Liver (tissue), 9 donors: ENCODE results near the gene MTO1. TPM values are rescaled to one million over a fixed set of nuclear protein-coding genes. Genes with fewer than 3 reads are reported as not detected.
"Not testable (repeated sequence)": the region's sequence is repeated elsewhere in the genome, so short reads cannot be mapped to it uniquely, and the experiment has no call there.

Experiments
- DNase-seq: peaks from one replicate; pipeline ENCODE4 v3.0.0-alpha.2; 2017; ENCODE audit warnings: low spot score
- H3K27ac ChIP-seq, 2 donors: one replicate each; pipeline ENCODE4 v1.7.0; 2013; ENCODE audit warnings: inconsistent platforms in 2 of 2, low read length in 2 of 2, control low read depth in 1 of 2, low read depth in 1 of 2, mild to moderate bottlenecking in 1 of 2
- H3K27me3 ChIP-seq, 4 donors: one replicate each; pipeline versions ENCODE4 v1.6.1 to v1.7.0; 2013; ENCODE audit warnings: low read length in 3 of 4, inconsistent platforms in 1 of 4, mild to moderate bottlenecking in 1 of 4, moderate library complexity in 1 of 4; ENCODE audit not compliant: control insufficient read depth in 4 of 4, insufficient read depth in 4 of 4
- H3K36me3 ChIP-seq, 4 donors: one replicate each; pipeline versions ENCODE4 v1.6.1 to v1.7.0; 2013; ENCODE audit warnings: low read length in 3 of 4, mild to moderate bottlenecking in 3 of 4, low read depth in 1 of 4, moderate library complexity in 1 of 4; ENCODE audit not compliant: control insufficient read depth in 4 of 4, insufficient read depth in 3 of 4
- H3K4me1 ChIP-seq, 4 donors: one replicate each; pipeline versions ENCODE4 v1.6.1 to v1.7.0; 2013; ENCODE audit warnings: low read length in 3 of 4, mild to moderate bottlenecking in 3 of 4, moderate library complexity in 1 of 4; ENCODE audit not compliant: control insufficient read depth in 4 of 4, insufficient read depth in 4 of 4
- H3K4me3 ChIP-seq, 3 donors: one replicate each; pipeline versions ENCODE4 v1.6.1 to v1.7.0; 2013; ENCODE audit warnings: low read length in 3 of 3, control low read depth in 1 of 3, low read depth in 1 of 3, mild to moderate bottlenecking in 1 of 3
- H3K9ac ChIP-seq, 2 donors: one replicate each; pipeline ENCODE4 v1.7.0; 2013; ENCODE audit warnings: low read length in 2 of 2, mild to moderate bottlenecking in 2 of 2, moderate library complexity in 2 of 2, control low read depth in 1 of 2, low read depth in 1 of 2
- H3K9me3 ChIP-seq, 4 donors: one replicate each; pipeline versions ENCODE4 v1.6.1 to v1.7.0; 2013; ENCODE audit warnings: low read length in 3 of 4; ENCODE audit not compliant: control insufficient read depth in 4 of 4
- ATF3 ChIP-seq: IDR thresholded peaks from 2 replicates; pipeline ENCODE4 v1.6.1; 2016; ENCODE audit warnings: antibody characterized with exemption
- EGR1 ChIP-seq, 2 donors: IDR thresholded peaks; 2 replicates each; pipeline ENCODE4 v1.6.1; 2016 to 2018; ENCODE audit warnings: antibody characterized with exemption in 2 of 2, low read depth in 2 of 2
- GABPA ChIP-seq, 2 donors: IDR thresholded peaks in 1 of 2; conservative IDR thresholded peaks in 1 of 2; 2 replicates each; pipeline ENCODE4 v1.6.1; 2016; ENCODE audit warnings: antibody characterized with exemption in 2 of 2, mild to moderate bottlenecking in 1 of 2, moderate library complexity in 1 of 2
- HNF4G ChIP-seq: IDR thresholded peaks from 2 replicates; pipeline ENCODE4 v1.6.1; 2016; ENCODE audit warnings: antibody characterized with exemption
- NR2F2 ChIP-seq: IDR thresholded peaks from 2 replicates; pipeline ENCODE4 v1.6.1; 2016; ENCODE audit warnings: antibody characterized with exemption
- RAD21 ChIP-seq, 2 donors: IDR thresholded peaks; 2 replicates each; pipeline ENCODE4 v1.6.1; 2016; ENCODE audit warnings: antibody characterized with exemption in 2 of 2, mild to moderate bottlenecking in 2 of 2
- REST ChIP-seq: IDR thresholded peaks from 2 replicates; pipeline ENCODE4 v1.6.1; 2016; ENCODE audit warnings: antibody characterized with exemption, mild to moderate bottlenecking
- RXRA ChIP-seq, 2 donors: IDR thresholded peaks; 2 replicates each; pipeline ENCODE4 v1.6.1; 2017 to 2018; ENCODE audit warnings: antibody characterized with exemption in 2 of 2, mild to moderate bottlenecking in 1 of 2
- TAF1 ChIP-seq: conservative IDR thresholded peaks from 2 replicates; pipeline ENCODE4 v1.6.1; 2016; ENCODE audit warnings: antibody characterized with exemption, mild to moderate bottlenecking
- ZBTB33 ChIP-seq: IDR thresholded peaks from 2 replicates; pipeline ENCODE4 v1.6.1; 2016; ENCODE audit warnings: antibody characterized with exemption
- WGBS: extraction: QIAGEN DNeasy Blood & Tissue Kit; methylation state at CpG from one replicate; pipeline ENCODE4 v1.1.7; 2013; 5-methylcytosine and 5-hydroxymethylcytosine counted together
- polyA plus RNA-seq, 2 donors: library from polyadenylated mRNA; stranded (reverse) in 1 of 2; unstranded in 1 of 2; fragments of 200-250 nt in 1 of 2; fragments of >200 nt in 1 of 2; fragmentation: Nextera tagmentation in 1 of 2; extraction: Ambion mirVana in 1 of 2; gene quantifications; one replicate each; pipeline versions ENCODE4 v1.2.1 to v1.2.3, GENCODE V29; 2013 to 2015
- total RNA-seq, 2 donors: library from RNA; depleted of rRNA; stranded (reverse); fragments of >200 nt; gene quantifications; one replicate each; pipeline ENCODE4 v1.2.3, GENCODE V29; 2014
- donor health status: healthy.
- donor health status: healthy.
- donor health status: healthy.
- donor health status: healthy.
- donor health status: healthy.

MTO1 gene
- total and polyA plus RNA-seq, 4 donors: 12.9 to 64.4 (median 20.6) TPM

- TF ChIP-seq RAD21 (IDR thresholded peaks at IDR 0.05) (no peak), HNF4G (no peak), ZBTB33 (no peak), ATF3 (no peak)
Observed at GRCh38 chr6:73538116-73538779, 76.7 kb downstream of the MTO1 start (continued).

GRCh38 chr6:73542481-73542880, 80.9 kb downstream of the MTO1 start:
- not testable (repeated sequence) for H3K4me1 ChIP-seq, H3K27me3 ChIP-seq, H3K9ac ChIP-seq, DNase-seq, H3K4me3 ChIP-seq, H3K36me3 ChIP-seq, H3K9me3 ChIP-seq, H3K27ac ChIP-seq
- 95% methylated on average over 3 of the region's 3 CpGs for WGBS

GRCh38 chr6:73542891-73543290, 81.4 kb downstream of the MTO1 start:
- Histone ChIP-seq H3K27me3 (no peaks in the 10 kb centered on the region), H3K9me3 (no peaks in the 10 kb centered on the region), H3K27ac (no peak overlapping the region), H3K36me3 (no peaks in the 10 kb centered on the region), H3K4me1 (peaks cover 0 to 5% (median under 1%) of the 10 kb centered on the region in 4 donors), H3K9ac (no peak overlapping the region), H3K4me3 (no peak overlapping the region)
- TF ChIP-seq GABPA (IDR thresholded peaks at IDR 0.05 in 1 of 2, conservative IDR thresholded peaks at IDR 0.05 in 1 of 2) (no peak), NR2F2 (no peak), TAF1 (no peak), REST (no peak), HNF4G (no peak), EGR1 (IDR thresholded peaks at IDR 0.05; ENCODE audit: low read depth in 2 of 2) (no peak), RXRA (IDR thresholded peaks at IDR 0.05) (no peak)
- DNase-seq: no peak
- 47% methylated on average over 5 of the region's 5 CpGs for WGBS
